ENCODE results near the gene ADGRG6.

The ADGRG6 gene

GRCh38 chr6:142409794-142410193 is 108.0 kb downstream of the ADGRG6 start:
- TF ChIP-seq CTCF (IDR thresholded peaks at IDR 0.05; ENCODE audit: low read length): no peak
- no peak for TF ChIP-seq EZH2 (IDR thresholded peaks at IDR 0.05; ENCODE audit: borderline replicate concordance, low read length)
- H3K27ac ChIP-seq (ENCODE audit: low read depth, low read length, poor library complexity, severe bottlenecking): no peak overlapping the region
- H3K79me2 ChIP-seq (ENCODE audit: insufficient read depth, low read length): no peaks in the 10 kb centered on the region
- H2AFZ ChIP-seq (ENCODE audit: low read length): no peak overlapping the region
- no peaks in the 10 kb centered on the region for H3K9me2 ChIP-seq (ENCODE audit: low read depth, low read length)
- no peak overlapping the region for H3K4me3 ChIP-seq (ENCODE audit: low read depth, low read length, poor library complexity, severe bottlenecking)
- H3K36me3 ChIP-seq (ENCODE audit: insufficient read depth, low read length): no peaks in the 10 kb centered on the region
- H3K4me2 ChIP-seq (ENCODE audit: low read length): no peak overlapping the region
- no peaks in the 10 kb centered on the region for H3F3A ChIP-seq (ENCODE audit: insufficient read depth, low read length)
- no peaks in the 10 kb centered on the region for H3K9me3 ChIP-seq (ENCODE audit: low read length)
- H3K9ac ChIP-seq (ENCODE audit: low read length): no peak overlapping the region
- H3K27me3 ChIP-seq (ENCODE audit: insufficient read depth, low read length): no peaks in the 10 kb centered on the region
- H3K4me1 ChIP-seq (ENCODE audit: insufficient read depth, low read length, severe bottlenecking): no peaks in the 10 kb centered on the region
- H4K20me1 ChIP-seq (ENCODE audit: insufficient read depth, low read length): no peaks in the 10 kb centered on the region

GRCh38 chr6:142411145-142411544 is 109.3 kb downstream of the ADGRG6 start:
- Histone ChIP-seq H3K27me3 (ENCODE audit: insufficient read depth, low read length) (no peaks in the 10 kb centered on the region), H2AFZ (ENCODE audit: low read length) (no peak overlapping the region), H3K4me2 (ENCODE audit: low read length) (no peak overlapping the region), H3K9me2 (ENCODE audit: low read depth, low read length) (no peaks in the 10 kb centered on the region), H3F3A (ENCODE audit: insufficient read depth, low read length) (no peaks in the 10 kb centered on the region), H3K9ac (ENCODE audit: low read length) (no peak overlapping the region), H3K4me1 (ENCODE audit: insufficient read depth, low read length, severe bottlenecking) (no peaks in the 10 kb centered on the region), H4K20me1 (ENCODE audit: insufficient read depth, low read length) (no peaks in the 10 kb centered on the region), H3K27ac (ENCODE audit: low read depth, low read length, poor library complexity, severe bottlenecking) (no peak overlapping the region), H3K9me3 (ENCODE audit: low read length) (no peaks in the 10 kb centered on the region), H3K79me2 (ENCODE audit: insufficient read depth, low read length) (no peaks in the 10 kb centered on the region), H3K4me3 (ENCODE audit: low read depth, low read length, poor library complexity, severe bottlenecking) (no peak overlapping the region), H3K36me3 (ENCODE audit: insufficient read depth, low read length) (no peaks in the 10 kb centered on the region)
- TF ChIP-seq EZH2 (IDR thresholded peaks at IDR 0.05; ENCODE audit: borderline replicate concordance, low read length) (no peak), CTCF (IDR thresholded peaks at IDR 0.05; ENCODE audit: low read length) (no peak)

- H4K20me1 ChIP-seq (ENCODE audit: insufficient read depth, low read length): no peaks in the 10 kb centered on the region
- no peak overlapping the region for H2AFZ ChIP-seq (ENCODE audit: low read length)
- no peaks in the 10 kb centered on the region for H3K9me3 ChIP-seq (ENCODE audit: low read length)
- H3F3A ChIP-seq (ENCODE audit: insufficient read depth, low read length): no peaks in the 10 kb centered on the region
- no peaks in the 10 kb centered on the region for H3K4me1 ChIP-seq (ENCODE audit: insufficient read depth, low read length, severe bottlenecking)
- no peak overlapping the region for H3K4me3 ChIP-seq (ENCODE audit: low read depth, low read length, poor library complexity, severe bottlenecking)
- H3K9ac ChIP-seq (ENCODE audit: low read length): no peak overlapping the region
- no peaks in the 10 kb centered on the region for H3K36me3 ChIP-seq (ENCODE audit: insufficient read depth, low read length)
- no peaks in the 10 kb centered on the region for H3K9me2 ChIP-seq (ENCODE audit: low read depth, low read length)
- no peak overlapping the region for H3K27ac ChIP-seq (ENCODE audit: low read depth, low read length, poor library complexity, severe bottlenecking)
- H3K27me3 ChIP-seq (ENCODE audit: insufficient read depth, low read length): no peaks in the 10 kb centered on the region
- H3K79me2 ChIP-seq (ENCODE audit: insufficient read depth, low read length): no peaks in the 10 kb centered on the region
- TF ChIP-seq EZH2 (IDR thresholded peaks at IDR 0.05; ENCODE audit: borderline replicate concordance, low read length): no peak
- no peak for TF ChIP-seq CTCF (IDR thresholded peaks at IDR 0.05; ENCODE audit: low read length)
- H3K4me2 ChIP-seq (ENCODE audit: low read length): no peak overlapping the region
Observed at GRCh38 chr6:142412241-142412640, 110.4 kb downstream of the ADGRG6 start.

Data from OCI-LY1 (cell line).